Effector memory CD4-positive, alpha-beta T cell (primary cell): ENCODE results near the gene VN1R5.

Experiments used
- DNase-seq, 3 donors: peaks; one replicate each; pipeline ENCODE4 v3.0.0-alpha.2; 2020
- H3K27ac ChIP-seq: 2 replicates; pipeline ENCODE4 v1.7.0; 2013; ENCODE audit warnings: mild to moderate bottlenecking, low read length, moderate library complexity; ENCODE audit not compliant: insufficient read depth, poor library complexity, severe bottlenecking
- H3K27me3 ChIP-seq: replicated peaks from 2 replicates; pipeline ENCODE4 v1.7.0; 2013; ENCODE audit warnings: mild to moderate bottlenecking, low read length; ENCODE audit not compliant: insufficient read depth, control insufficient read depth, poor library complexity, severe bottlenecking
- H3K36me3 ChIP-seq: 2 replicates; pipeline ENCODE4 v1.7.0; 2013; ENCODE audit warnings: mild to moderate bottlenecking, low read length, moderate library complexity; ENCODE audit not compliant: control insufficient read depth, insufficient read depth
- H3K4me1 ChIP-seq: 2 replicates; pipeline ENCODE4 v1.7.0; 2013; ENCODE audit warnings: low read length, mild to moderate bottlenecking; ENCODE audit not compliant: control insufficient read depth, insufficient read depth, poor library complexity, severe bottlenecking
- H3K4me3 ChIP-seq: 2 replicates; pipeline ENCODE4 v1.7.0; 2013; ENCODE audit warnings: low read length, low read depth, mild to moderate bottlenecking; ENCODE audit not compliant: insufficient read depth, poor library complexity, severe bottlenecking
- H3K9me3 ChIP-seq: 2 replicates; pipeline ENCODE4 v1.7.0; 2013; ENCODE audit warnings: mild to moderate bottlenecking, low read length, moderate library complexity; ENCODE audit not compliant: control insufficient read depth

Gene VN1R5

DNA sequence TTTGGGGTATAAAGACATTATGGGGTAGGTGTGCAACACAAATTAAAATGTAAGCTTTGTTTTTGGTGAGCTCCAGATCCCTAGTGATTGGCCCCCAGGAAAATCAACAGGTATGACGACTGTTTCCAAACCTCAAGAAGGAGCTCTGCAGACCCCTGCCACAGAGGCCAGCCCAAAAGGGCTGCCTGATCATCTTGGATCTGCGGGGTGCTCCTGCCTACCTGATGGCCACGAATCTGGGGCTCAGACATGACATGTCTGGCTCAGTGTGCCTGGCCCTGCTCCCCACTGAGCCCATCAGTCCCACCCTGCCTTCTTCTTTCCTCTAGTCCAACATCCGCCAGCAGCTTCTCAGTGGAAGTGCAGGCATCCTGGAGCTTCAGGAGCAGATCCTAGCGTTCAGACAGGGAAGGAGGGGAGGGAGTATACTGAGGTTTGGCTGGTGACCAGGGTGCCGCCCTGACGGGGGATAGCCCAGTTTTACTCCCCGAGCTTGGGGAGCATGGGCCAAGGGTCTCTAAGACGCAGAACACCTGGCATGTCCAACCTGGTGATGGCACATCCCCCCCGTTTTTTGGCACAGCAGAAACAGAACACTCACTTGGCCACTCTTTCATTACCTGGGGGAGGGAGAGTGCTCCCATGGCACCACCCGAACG, 44.0 kb downstream of the VN1R5 start:
- H3K4me3 ChIP-seq, result no peak overlapping the region
- H3K27me3 ChIP-seq, result no peaks in the 10 kb centered on the region
- no peak overlapping the region for H3K27ac ChIP-seq
- H3K36me3 ChIP-seq, result no peaks in the 10 kb centered on the region
- DNase-seq, result no peak
- H3K9me3 ChIP-seq, result no peaks in the 10 kb centered on the region
- H3K4me1 ChIP-seq, result no peaks in the 10 kb centered on the region

DNA sequence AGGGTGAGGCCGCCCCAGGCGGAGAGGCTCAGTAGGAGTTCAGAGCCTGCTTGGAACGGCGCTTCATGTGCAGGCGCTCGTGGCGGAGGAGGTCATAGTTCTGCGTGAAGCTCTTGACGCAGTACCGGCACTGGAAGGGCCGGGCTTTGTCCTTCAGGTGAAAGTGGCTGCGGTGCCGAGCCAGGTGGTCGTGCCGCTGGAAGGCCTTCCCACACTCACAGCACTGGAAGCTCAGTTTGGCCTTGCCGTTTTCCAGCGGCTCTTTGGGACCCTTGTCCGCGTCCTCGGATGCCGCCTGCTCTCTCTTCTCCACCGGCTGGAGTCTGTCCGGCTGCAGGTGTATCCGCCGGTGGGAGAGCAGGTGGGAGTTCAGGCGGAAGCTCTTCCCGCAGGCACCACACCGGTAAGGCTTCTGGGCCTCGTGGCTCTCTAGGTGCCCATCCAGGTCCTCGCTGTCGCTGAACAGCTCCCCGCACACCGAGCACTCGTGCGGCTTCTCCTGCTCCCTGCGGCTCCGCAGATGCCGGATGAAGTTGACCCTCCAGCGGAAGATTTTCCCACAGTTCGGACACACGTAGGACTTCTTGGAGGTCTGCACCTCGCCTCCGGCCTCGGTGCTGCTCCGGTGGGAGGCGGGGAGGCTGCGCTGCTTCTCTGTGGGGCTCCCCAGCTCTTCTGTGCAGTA, 44.8 kb downstream of the VN1R5 start:
- Histone ChIP-seq H3K27me3 (no peaks in the 10 kb centered on the region), H3K9me3 (no peaks in the 10 kb centered on the region), H3K4me1 (no peaks in the 10 kb centered on the region), H3K4me3 (no peak overlapping the region), H3K27ac (no peak overlapping the region), H3K36me3 (no peaks in the 10 kb centered on the region)
- no peak for DNase-seq

DNA sequence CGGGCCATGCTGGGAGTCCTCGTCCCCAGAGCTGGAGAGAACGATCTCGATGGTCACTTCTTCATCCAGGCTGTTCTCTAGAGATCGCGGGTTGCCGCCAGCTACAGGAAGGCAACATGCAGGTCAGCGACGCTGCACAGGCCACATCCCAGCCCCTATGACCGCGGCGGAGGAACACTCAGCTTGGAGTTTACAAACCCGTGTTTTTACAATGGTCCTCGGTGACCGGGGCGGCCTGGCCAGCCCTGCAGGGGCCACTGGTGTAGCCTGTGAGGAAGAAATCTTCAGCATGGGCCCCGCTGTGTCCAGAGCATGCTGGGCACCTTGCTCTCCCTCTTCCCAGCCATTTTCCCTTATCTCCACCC, 45.3 kb downstream of the VN1R5 start:
- DNase-seq, result no peak
- no peaks in the 10 kb centered on the region for H3K4me1 ChIP-seq
- H3K27me3 ChIP-seq, result no peaks in the 10 kb centered on the region
- no peaks in the 10 kb centered on the region for H3K9me3 ChIP-seq
- no peak overlapping the region for H3K4me3 ChIP-seq
- H3K27ac ChIP-seq, result no peak overlapping the region
- H3K36me3 ChIP-seq, result no peaks in the 10 kb centered on the region

DNA sequence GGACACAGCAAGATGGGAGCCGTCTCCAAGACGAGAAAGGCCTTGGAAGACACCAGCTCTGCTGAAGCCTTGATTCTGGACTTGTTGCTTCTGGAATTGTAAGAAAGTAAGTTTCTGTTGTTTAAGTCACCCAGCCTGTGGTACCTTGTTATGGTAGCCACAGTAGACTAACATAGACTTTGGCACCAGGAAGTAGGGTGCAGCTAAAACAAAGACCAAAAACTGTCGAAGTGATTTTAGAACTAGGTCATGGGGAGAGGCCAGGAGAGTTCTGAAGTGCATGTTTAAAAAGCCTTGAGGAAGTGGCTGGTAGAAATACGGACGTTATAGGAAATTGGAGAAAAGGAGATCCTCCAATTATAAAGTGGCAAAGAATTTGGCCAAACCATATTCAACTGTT, 47.3 kb downstream of the VN1R5 start:
- no peak for DNase-seq
- H3K36me3 ChIP-seq, result peaks cover 9% of the 10 kb centered on the region
- H3K4me1 ChIP-seq, result no peaks in the 10 kb centered on the region
- no peak overlapping the region for H3K4me3 ChIP-seq
- no peaks in the 10 kb centered on the region for H3K27me3 ChIP-seq
- no peak overlapping the region for H3K27ac ChIP-seq
- H3K9me3 ChIP-seq, result no peaks in the 10 kb centered on the region

DNA sequence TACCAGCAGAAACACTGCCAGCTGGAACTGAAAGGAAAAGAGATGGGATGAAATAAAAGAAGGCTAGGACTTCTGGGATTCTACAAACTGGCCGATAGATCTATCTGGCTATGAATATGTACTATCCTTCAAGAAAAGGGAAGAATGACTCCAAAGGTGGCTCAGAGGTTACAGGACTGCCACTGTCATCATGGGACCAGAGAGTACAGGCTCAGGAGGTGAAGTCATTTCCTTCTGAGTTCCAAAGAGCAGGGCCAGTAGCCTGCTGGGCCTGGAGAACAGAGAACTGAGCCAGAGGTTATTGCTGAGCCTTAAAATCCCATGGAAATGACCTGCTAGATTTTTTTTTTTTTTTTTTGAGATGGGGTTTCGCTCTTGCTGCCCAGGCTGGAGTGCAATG, 48.2 kb downstream of the VN1R5 start:
- no peak for DNase-seq
- H3K9me3 ChIP-seq, result no peaks in the 10 kb centered on the region
- peaks cover 14% of the 10 kb centered on the region for H3K36me3 ChIP-seq
- H3K4me3 ChIP-seq, result no peak overlapping the region
- no peaks in the 10 kb centered on the region for H3K27me3 ChIP-seq
- no peaks in the 10 kb centered on the region for H3K4me1 ChIP-seq
- H3K27ac ChIP-seq, result no peak overlapping the region
